NK-92 (cell line): ENCODE data around the gene WNT11.
"Not testable (repeated sequence)": the region's sequence is repeated elsewhere in the genome, so short reads cannot be mapped to it uniquely, and the experiment has no call there.

Experiments
- DNase-seq: peaks from one replicate; lab custom pipeline; 2025; ENCODE audit not compliant: unreplicated experiment; lab: John Stamatoyannopoulos, UW

Gene WNT11

DNA sequence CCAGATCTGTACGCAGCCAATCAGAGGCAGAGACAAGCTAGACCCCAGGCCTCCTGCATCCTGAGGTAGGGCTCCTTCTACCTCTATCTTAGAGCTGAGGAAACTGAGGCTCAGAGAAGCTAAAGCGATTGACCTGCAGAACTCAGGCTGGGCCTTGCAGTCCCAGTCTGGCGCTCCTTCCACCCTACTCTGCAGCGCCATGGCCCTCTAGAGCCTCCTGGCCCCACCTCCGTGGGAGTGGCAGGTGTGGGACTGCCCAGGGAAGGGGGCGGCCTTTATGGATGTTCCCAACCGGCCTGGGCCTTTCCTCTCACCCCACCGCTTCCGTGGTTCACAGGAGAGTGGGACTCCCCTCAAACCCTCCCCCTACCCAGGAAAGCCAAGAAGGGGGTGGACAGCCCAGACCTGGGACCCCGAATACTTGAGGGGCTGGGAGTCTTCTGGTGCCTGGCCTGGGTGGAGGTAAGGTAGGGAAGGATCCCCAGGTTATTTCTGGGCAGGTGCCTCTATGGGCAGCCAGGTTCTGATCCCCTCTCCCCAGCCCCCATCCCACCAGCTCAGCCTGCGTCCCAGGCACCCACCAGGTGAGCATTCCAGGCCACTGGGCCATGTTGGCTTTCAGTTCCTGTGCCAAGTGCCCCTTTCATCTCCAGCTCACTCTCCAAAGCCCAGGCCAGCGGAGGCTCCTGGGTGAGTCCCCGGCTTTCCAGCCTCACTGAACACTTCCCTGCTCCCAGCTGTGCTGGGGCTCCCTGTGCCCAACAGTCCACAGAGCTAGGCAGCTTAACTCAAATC lies 3.0 kb downstream of the WNT11 start:
- DNase-seq, result no peak

GRCh38 chr11:76201672-76202412 lies 4.5 kb downstream of the WNT11 start:
- no peak for DNase-seq

DNA sequence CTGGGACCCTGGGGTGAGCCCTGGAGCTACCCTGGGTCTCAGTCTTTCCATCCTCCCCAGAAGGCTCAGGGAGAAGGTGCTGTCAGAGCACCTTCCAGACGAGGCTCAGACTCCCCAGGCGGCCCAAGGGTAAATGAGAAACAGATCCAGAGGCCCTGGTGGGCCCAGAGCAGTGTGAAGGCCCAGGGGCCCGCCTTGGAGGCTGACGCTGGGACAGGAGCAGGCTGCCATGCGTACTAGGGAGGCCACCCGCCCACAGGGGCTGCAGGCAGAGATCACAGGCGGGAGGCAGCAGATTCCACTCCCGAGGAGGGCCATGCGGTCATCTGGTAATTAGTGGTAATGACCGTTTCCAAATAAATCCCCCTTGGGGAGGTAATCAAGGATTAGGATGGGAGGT lies 5.2 kb downstream of the WNT11 start:
- no peak for DNase-seq

GRCh38 chr11:76200006-76200940 lies 6.0 kb downstream of the WNT11 start:
- DNase-seq, result no peak

DNA sequence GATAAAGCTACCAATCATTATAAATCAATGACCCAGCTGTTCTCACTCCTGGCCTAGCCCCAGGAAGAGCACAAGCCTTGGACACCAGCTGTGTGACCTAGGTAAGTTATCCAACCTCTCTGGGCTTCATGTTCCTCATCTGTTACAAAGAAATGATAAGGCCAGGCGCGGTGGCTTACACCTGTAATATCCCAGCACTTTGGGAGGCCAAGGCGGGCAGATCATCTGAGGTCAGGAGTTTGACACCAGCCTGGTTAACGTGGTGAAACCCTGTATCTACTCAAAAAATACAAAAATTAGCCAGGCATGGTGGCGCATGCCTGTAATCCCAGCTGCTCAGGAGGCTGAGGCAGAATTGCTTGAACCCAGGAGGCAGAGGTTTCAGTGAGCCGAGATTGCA lies 7.6 kb downstream of the WNT11 start:
- not testable (repeated sequence) for DNase-seq

- no peak for DNase-seq
Measured at GRCh38 chr11:76197941-76198640, 8.2 kb downstream of the WNT11 start.

DNA sequence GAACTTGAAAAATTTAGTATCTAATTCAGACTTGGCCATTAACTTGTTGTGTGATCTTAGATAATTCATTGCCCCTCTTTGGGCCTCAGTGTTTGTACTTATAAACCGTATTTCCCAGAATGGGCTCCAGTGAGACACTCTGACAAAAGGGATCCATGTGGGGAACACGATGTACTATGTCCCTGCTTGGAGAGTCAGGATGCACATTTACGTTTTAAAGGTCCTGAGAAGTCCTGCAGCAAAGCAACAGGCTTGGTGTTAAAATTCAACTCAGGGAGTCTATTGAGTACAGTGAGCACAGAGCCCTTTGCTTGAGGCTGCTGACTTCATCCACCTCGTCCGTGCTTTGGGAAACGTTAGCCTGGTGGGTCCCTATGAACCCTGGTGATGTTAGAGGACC lies 9.0 kb downstream of the WNT11 start:
- no peak for DNase-seq

DNA sequence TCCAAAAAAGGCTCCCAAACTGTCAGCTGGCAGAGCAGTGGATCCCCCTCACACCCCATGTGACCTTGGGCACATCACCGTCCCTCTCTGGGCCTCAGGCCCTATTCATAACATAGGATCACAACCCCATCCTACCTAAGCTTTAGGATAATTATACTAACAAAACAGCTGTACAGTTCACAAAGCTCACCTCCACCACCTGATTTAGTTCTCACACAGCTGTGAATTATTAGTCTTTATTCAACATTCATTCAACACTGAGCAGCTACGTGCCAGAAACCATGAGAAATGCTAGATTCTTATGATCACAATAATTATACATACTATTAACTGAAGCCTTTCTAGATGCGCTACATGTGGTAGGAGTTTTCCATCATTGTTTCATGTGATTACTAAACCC lies 9.5 kb downstream of the WNT11 start:
- DNase-seq, result no peak

DNA sequence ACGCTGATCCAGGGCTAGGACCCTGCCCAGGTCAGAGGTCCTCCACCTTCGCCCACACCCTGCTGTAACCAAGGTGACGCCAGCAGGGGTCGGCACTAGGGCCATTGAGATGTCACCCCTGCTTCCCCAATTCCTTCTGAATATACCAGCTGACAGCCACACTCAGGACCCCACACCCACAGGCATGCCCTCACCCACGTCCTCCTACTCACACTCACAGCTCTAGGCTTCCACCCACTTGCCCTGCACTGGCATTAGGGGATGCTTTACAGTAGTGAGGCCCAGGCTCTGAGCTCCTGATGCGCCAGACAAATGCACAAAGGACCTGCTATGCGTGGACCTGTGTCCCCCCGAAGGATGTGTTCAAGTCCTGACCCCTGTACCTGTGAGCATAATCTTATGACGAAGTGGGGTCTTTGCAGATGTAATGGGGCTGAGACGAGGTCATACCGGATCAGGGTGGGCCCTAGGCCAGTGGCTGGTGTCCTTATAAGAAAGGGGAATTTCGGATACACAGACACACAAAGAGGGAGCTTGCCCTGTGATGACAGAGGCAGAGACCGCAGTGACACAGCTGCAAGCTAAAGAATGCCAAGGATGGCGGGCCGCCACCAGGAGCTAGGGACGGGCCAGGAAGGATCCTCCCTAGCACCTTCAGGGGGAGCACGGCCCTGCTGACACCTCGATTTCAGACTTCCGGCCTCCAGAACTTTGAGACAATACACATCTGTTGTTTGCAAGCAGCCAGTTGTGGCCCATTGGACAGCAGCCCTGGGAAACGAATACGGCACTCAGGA lies 11.2 kb downstream of the WNT11 start:
- no peak for DNase-seq

DNA sequence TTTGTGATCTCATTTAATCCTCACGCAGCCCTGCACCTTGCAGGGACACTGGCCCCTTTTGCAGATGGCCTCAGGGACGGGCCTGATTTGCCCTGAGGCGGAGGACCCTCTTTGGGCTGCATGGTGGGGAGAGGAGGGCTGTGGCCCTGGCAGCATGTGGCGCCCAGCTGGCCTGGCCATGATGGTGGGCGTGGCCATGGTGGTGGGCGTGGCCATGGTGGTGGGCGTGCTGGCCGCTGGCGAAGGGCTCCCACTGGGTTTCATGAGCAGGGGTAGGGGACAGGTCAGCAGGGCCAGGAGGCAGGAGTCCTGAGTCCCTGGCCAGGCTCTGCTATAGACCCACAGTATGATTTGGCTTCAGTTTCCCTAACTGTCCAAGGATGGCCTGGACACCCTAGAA lies 13.1 kb downstream of the WNT11 start:
- DNase-seq, result no peak

DNA sequence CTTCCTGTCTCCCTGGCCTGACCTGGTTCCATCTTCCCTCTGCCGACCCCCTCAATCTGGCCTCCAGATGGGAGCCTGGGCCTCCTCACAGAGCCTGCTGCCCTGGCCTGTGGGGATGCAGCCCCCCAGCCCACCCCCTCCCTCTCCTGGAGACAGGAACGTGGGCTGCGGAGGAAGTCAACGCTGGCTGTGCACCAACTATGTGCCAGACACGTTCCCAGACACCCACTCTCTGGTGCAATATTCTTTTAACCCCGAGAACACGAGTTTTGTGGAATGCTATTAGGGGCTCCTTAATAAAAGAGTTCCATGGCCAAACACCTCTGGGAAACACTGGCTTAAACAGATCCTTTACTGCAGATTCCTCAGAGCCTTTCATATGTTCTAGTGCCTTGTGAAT lies 15.9 kb downstream of the WNT11 start:
- DNase-seq, result no peak

DNA sequence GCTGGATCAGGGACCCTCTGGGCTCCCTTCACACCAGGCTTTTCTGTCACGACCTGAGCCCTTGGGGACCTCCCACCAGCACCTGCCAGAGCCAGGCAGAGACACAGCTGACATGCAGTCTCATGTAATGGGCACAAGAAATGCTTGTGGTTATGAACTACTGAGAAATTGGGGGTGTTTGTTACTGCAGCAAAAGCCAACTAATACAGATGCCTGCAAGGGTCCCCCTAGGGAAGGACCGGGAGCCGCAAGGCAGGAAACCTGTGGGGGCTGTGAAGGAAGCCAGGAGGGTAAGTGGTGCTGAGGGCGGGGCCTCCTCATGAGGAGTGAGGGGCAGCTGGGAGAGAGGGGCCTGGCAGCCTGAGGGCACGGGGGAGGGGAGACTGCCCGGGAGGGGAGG lies 16.6 kb downstream of the WNT11 start:
- no peak for DNase-seq

DNA sequence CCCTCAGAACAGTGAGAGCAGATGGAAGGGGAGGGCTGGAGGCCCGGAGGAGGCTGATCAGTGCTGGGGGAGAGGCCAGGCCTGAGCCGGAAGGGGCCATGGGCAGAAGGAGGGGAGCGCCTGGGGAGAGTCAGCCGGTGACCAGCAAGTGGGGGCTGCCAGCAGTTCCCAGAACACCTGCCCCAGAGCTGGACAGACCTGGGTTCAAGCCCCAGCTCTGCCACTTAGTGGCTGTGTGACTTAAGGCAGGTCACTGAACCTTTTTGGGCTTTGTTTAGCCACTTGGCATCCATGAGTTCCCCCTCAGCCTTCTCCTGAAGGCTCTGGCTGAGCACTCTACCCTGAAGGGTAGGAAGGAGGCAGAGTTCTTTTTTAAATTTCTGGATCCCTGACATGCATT lies 17.4 kb downstream of the WNT11 start:
- DNase-seq, result no peak

DNA sequence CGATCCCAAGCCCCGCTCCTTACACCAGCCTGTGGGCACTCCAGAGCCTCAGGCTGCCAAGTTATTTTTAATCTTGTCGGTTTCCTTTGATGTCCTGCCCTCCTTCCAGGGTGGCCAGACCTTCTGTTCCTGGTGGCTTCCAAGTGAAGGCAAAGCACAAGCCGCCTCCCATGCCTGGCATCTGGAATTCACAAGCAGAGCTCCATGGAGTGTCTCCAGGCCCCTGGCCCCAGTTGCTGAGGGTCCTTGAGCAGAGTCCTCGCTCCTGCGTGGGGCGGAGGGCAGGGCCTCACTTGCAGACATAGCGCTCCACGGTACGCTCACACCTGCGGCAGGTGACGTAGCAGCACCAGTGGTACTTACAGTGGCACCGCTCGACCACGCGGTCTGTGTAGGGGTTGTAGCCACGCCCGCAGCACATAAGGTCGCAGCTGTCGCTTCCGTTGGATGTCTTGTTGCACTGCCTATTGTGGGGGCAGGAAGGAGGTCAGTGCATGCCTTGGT lies 19.5 kb downstream of the WNT11 start:
- DNase-seq, result no peak

- no peak for DNase-seq
Measured at GRCh38 chr11:76185931-76186401, 20.3 kb downstream of the WNT11 start.

DNA sequence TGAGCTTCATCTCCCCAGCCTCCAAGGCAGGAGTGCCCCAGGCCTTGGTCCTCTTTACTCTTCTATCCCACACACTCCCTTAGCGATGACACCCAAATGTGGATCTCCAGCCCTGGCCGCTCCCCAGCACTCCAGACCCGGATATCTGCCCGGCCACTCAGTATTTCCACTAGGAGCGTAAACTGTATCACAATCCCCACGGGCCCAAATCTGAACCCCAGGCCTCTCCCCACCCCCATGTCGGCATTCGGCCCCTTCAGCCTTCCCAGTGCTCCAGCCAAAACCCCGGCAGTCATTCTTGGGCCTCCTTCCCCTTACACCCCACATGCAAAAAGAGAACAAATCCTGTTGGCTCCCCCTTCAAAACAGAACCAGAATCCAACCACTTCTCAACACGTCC lies 20.8 kb downstream of the WNT11 start:
- DNase-seq, result no peak

- no peak for DNase-seq
Measured at GRCh38 chr11:76184551-76184993, 21.7 kb downstream of the WNT11 start.

- no peak for DNase-seq
Measured at GRCh38 chr11:76181371-76181770, 24.9 kb downstream of the WNT11 start.

DNA sequence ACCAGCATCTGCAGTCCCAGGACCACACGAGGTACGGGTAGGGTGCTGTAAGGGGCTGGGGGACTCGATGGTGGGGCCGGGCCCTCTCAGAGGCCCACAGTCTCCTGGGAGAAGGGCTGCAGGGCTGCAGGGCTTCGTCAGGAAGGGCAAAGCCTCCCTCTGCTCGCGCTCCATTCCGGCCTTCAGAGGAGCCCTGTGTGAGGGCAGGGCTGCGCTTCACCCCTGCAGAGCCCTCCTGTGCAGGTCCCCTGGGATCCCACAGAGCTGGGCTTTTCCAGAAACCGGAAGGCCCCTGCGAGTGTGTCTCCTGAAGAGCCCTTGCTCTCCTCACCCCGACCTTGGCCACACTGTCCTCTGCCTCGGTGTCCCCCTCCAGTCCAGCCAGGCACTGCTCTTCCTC lies 27.2 kb downstream of the WNT11 start:
- no peak for DNase-seq

DNA sequence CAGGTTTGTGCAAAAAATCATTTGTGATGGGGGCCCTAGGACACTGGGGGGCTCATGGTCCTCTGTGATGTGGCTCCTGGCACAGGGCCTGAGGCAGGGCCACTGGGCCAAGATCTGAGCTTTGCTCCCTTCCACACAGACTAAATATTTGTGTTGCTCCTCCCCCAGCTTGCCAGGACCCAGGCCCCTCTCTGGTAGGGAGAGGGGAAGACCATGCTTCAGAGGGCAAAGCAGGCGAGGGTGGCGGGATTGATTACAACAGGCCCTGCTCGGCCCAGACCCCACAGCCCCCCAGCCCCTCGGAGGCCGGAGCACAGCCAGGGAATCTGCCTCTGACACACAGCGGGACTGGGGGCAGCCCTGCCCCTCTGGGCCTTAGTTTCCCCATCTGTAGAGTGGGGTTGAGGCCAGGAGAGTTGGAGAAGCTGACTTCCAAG lies 29.0 kb downstream of the WNT11 start:
- no peak for DNase-seq
